ENCODE data around the gene IGSF8.
"Not testable (repeated sequence)": the region's sequence is repeated elsewhere in the genome, so short reads cannot be mapped to it uniquely, and the experiment has no call there.

The IGSF8 gene

GRCh38 chr1:160114085-160114484 is 15.7 kb upstream of the IGSF8 start:
- H3K4me3 ChIP-seq (replicated peaks; ENCODE audit: low read depth, low read length) = no peak overlapping the region
- TF ChIP-seq CTCF (IDR thresholded peaks at IDR 0.05; ENCODE audit: low read depth, low read length, missing control alignments) = no peak
- no peak for DNase-seq (ENCODE audit: extremely low read depth, low read depth)

- H3K4me3 ChIP-seq (replicated peaks; ENCODE audit: low read depth, low read length) = no peak overlapping the region
- DNase-seq (ENCODE audit: extremely low read depth, low read depth) = no peak
- TF ChIP-seq CTCF (IDR thresholded peaks at IDR 0.05; ENCODE audit: low read depth, low read length, missing control alignments) = no peak
These were observed 15.0 kb upstream of the IGSF8 start for GRCh38 chr1:160113407-160113806.

GRCh38 chr1:160112357-160112756 is 13.9 kb upstream of the IGSF8 start:
- no peak for TF ChIP-seq CTCF (IDR thresholded peaks at IDR 0.05; ENCODE audit: low read depth, low read length, missing control alignments)
- no peak for DNase-seq (ENCODE audit: extremely low read depth, low read depth)

GRCh38 chr1:160111462-160111861 is 13.0 kb upstream of the IGSF8 start:
- not testable (repeated sequence) for H3K4me3 ChIP-seq (replicated peaks; ENCODE audit: low read depth, low read length); DNase-seq (ENCODE audit: extremely low read depth, low read depth)

More at GRCh38 chr1:160112357-160112756, 13.9 kb upstream of the IGSF8 start:
- H3K4me3 ChIP-seq (replicated peaks; ENCODE audit: low read depth, low read length) = no peak overlapping the region

GRCh38 chr1:160109686-160110085 is 11.3 kb upstream of the IGSF8 start:
- H3K4me3 ChIP-seq (replicated peaks; ENCODE audit: low read depth, low read length) = no peak overlapping the region

GRCh38 chr1:160108888-160109662 is 10.7 kb upstream of the IGSF8 start:
- no peak overlapping the region for H3K4me3 ChIP-seq (replicated peaks; ENCODE audit: low read depth, low read length)
- DNase-seq (ENCODE audit: extremely low read depth, low read depth) = peak; percentile 21
- peak; percentile 54 for TF ChIP-seq CTCF (IDR thresholded peaks at IDR 0.05; ENCODE audit: low read depth, low read length, missing control alignments)

More at GRCh38 chr1:160109686-160110085, 11.3 kb upstream of the IGSF8 start:
- no peak for DNase-seq (ENCODE audit: extremely low read depth, low read depth)
- TF ChIP-seq CTCF (IDR thresholded peaks at IDR 0.05; ENCODE audit: low read depth, low read length, missing control alignments) = no peak

- no peak for TF ChIP-seq CTCF (IDR thresholded peaks at IDR 0.05; ENCODE audit: low read depth, low read length, missing control alignments)
- no peak overlapping the region for H3K4me3 ChIP-seq (replicated peaks; ENCODE audit: low read depth, low read length)
- no peak for DNase-seq (ENCODE audit: extremely low read depth, low read depth)
These were observed 9.1 kb upstream of the IGSF8 start for GRCh38 chr1:160107512-160107911.

Data from HFF-Myc (cell line).